GM20431 (cell line): ENCODE results near the gene CDYL.

Experiments used
- in situ Hi-C: fragments of 300-500 bp; cut with MseI, MboI; formaldehyde crosslinking; loops from one replicate; pipeline ENCODE4 v1.15.0; 2020; ENCODE audit warnings: low sequenced_read_pairs; ENCODE audit not compliant: unreplicated experiment

The CDYL gene

GRCh38 chr6:4947716-4948115 lies 171.5 kb downstream of the CDYL start:
- in situ Hi-C loops = no loop called here

GRCh38 chr6:4948781-4949450 lies 172.7 kb downstream of the CDYL start:
- in situ Hi-C loops = no loop called here

GRCh38 chr6:4950076-4950475 lies 173.9 kb downstream of the CDYL start:
- in situ Hi-C loops = no loop called here

- in situ Hi-C loops = no loop called here
Measured at GRCh38 chr6:4950836-4951533, 174.8 kb downstream of the CDYL start.

GRCh38 chr6:4953440-4953839 lies 177.2 kb downstream of the CDYL start:
- in situ Hi-C loops = no loop called here

- in situ Hi-C loops = no loop called here
Measured at GRCh38 chr6:4956625-4957024, 180.4 kb downstream of the CDYL start.

GRCh38 chr6:4957521-4958231 lies 181.5 kb downstream of the CDYL start:
- in situ Hi-C loops = no loop called here

- in situ Hi-C loops = no loop called here
Measured at GRCh38 chr6:4958624-4959023, 182.4 kb downstream of the CDYL start.

GRCh38 chr6:4961322-4962168 lies 185.3 kb downstream of the CDYL start:
- in situ Hi-C loops = no loop called here

- in situ Hi-C loops = no loop called here
Measured at GRCh38 chr6:4962905-4963304, 186.7 kb downstream of the CDYL start.

GRCh38 chr6:4964675-4965561 lies 188.7 kb downstream of the CDYL start:
- in situ Hi-C loops = no loop called here

- in situ Hi-C loops = no loop called here
Measured at GRCh38 chr6:4965562-4966389, 189.6 kb downstream of the CDYL start.

- in situ Hi-C loops = no loop called here
Measured at GRCh38 chr6:4967301-4968030, 191.3 kb downstream of the CDYL start.

GRCh38 chr6:4969609-4970285 lies 193.5 kb downstream of the CDYL start:
- in situ Hi-C loops = no loop called here

- in situ Hi-C loops = no loop called here
Measured at GRCh38 chr6:4970739-4971395, 194.7 kb downstream of the CDYL start.

- in situ Hi-C loops = no loop called here
Measured at GRCh38 chr6:4971851-4972250, 195.6 kb downstream of the CDYL start.

GRCh38 chr6:4972438-4972837 lies 196.2 kb downstream of the CDYL start:
- in situ Hi-C loops = no loop called here
